GM18519 (cell line): ENCODE data around the gene CNTN5.

Experiments
- ATAC-seq: cut with Tn5 transposase; IDR thresholded peaks from one replicate; pipeline ENCODE4 v1.9.1; 2021; ENCODE audit warnings: mild to moderate bottlenecking, moderate library complexity; ENCODE audit not compliant: unreplicated experiment, low FRiP score

CNTN5 gene

GRCh38 chr11:100151944-100152343, 1131.2 kb downstream of the CNTN5 start:
- no peak for ATAC-seq

DNA sequence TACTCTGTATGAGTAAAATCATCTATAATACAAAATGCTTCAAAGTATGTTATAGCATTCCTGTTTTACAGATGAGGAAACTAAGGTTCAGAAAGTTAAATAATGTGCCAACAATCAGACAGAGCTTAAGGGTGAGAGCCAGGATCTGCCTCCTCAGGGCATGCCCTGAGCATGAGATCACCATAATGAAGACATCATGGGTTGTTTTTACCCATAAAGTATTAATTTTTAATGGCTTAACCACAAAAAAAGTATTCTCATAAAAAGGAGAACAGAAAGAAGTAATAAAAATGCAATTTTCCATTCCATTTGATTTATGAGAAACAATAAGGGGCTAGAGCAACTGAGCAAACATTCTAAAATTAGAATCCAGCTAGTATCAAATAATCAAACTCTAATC, 1132.0 kb downstream of the CNTN5 start:
- ATAC-seq, result no peak

DNA sequence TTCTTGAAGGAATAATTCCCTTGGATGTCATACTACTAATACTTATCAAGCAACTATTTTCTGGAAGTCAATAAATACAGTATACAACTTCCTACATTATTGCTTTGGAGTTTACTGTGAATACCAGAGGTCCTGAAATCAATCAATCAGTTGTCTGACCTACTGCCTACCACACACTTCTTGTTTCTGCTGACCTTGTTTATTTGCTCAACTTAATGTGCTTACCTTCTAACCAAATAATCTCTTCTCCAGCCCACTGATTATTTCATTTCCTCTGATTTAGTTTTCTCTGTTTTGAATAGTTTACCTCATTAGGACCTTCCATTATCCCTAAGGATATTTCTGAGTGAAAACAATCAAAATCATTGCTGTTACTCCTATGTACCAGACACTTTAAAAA, 1142.7 kb downstream of the CNTN5 start:
- no peak for ATAC-seq

DNA sequence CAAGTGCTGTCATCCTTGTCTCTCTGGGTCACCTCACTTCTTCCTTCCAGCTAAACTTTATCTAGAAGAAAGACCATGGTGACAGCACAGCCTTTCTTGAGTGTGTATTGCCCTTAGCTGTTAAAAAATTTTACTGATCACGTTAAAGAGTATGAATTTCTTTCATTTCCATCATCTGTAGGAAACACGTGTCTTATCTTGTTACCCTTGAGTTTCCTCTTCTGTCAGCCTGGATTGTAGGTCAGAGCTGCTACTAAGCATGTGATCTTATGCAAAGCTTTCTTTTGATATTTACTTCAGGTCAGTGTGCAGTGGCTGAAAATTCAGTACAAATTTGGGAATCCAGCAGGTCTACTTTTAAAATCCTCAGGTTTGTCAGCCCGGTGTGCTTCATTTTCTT, 1154.1 kb downstream of the CNTN5 start:
- ATAC-seq, result no peak

DNA sequence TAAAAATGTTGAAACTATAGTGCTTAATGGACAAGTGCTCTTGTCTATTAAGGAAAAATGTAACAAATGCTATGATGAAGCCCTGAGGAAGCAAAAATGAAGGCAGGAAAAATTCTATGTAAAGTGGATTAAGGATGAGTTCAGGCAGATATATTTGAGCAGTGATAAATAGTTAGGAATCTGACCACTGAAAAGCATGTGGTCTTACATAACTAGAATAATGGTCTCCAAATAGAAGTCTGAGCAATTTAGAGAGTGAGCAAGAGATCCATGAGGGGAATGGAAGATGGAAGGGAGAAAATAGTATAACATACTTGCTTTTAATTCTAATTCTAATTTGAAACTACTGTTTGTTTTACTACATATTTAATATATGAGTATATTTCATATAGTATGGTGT, 1155.7 kb downstream of the CNTN5 start:
- ATAC-seq, result no peak

DNA sequence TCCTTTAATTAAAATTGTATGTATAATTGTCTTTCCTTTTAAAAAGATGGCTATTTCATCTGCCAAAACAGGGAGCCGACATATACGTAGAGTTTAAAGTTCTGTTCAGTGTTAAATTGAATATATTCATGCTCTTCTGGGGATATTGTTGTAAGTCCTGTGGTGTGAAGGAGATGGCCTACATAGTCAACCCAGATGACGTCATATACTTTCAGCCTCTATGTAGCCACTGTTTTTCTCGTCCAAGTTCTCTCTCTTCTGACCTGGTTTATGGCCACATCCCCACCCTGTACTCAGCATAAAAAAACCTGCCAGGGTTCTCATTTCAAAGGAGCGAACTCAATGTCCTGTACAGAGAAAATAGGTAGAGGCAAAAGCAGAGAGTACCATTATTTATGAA, 1156.9 kb downstream of the CNTN5 start:
- no peak for ATAC-seq

- no peak for ATAC-seq
Measured at GRCh38 chr11:100182350-100182749, 1161.6 kb downstream of the CNTN5 start.

GRCh38 chr11:100182927-100183326, 1162.2 kb downstream of the CNTN5 start:
- no peak for ATAC-seq

DNA sequence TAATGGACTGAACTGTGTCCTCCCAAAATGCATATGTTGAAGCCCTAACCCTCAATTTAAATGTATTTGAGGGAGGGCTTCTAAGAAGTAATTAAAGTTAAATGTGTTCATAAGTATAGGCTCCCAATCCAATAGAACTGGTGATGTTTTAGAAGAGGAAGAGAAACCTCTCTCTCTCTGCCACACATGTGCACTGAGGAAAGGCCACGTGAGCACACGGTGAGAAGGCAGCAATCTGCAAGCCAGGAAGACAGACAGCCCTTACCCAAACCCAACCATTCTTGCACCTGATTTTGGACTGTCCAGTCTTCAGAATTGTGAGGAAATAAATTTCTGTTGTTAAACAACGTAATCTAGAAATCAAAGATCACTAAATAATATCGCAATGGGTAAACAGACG, 1164.8 kb downstream of the CNTN5 start:
- ATAC-seq, result no peak

DNA sequence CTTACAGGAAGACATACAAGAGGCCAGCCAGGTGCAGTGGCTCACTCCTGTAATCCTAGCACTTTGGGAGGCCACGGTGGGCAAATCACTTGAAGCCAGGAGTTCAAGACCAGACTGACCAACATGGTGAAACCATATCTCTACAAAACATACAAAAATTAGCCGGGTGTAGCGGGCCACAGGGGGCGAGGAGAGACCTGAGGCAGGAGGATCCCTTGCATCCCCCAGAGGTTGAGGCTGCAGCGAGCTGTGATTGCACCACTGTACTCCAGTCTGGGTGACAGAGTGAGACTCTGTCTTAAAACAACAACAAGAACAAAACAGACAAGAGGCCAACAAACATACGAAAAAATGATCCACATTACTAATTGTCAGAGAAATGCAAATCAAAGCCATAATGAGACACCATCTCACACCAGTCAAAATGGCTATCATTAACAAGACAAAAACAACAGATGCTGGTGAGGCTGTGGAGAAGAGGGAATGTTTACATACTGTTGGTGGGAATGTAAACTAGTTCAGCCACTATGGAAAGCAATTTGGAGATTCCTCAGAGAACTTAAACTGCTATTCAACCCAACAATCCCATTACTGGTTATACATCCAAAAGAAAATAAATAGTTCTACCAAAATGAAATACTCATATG, 1167.5 kb downstream of the CNTN5 start:
- no peak for ATAC-seq

DNA sequence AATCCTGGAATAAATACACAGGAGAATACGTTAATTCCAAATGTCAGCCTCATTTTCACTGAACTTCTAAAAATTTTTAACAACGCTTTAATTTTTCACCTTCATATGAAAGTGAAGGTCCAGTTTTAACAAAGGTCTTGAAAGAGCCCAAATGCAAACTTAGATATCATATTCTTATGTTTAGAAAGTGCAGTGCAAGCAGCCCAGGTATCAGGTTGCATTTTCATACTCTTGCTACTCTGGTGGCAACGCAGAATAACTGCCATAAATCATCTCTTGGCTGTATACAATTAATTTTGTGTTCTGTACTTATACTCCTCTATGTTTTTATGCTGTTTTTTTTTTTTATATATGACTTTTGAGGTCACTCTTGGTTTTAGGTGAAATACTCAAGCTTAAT, 1169.6 kb downstream of the CNTN5 start:
- no peak for ATAC-seq

- ATAC-seq, result no peak
Measured at GRCh38 chr11:100192181-100192580, 1171.4 kb downstream of the CNTN5 start.

DNA sequence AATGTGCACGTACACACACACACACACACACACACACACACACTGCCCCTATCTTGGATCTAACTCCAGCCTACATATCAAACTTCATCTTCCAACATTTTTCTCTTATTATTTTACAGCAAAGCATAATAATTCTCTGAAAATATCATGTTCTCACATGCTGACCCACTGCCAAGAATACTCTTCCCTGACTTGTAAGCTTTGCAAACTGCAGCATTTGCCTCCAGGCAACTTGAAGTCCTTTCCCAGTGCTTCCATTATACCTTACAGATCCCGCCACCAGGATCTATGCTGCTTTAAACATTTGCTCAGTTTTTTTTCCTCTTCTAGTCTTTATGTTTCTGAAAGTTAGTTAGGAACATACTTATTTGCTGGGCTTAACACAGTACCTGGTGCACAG, 1183.0 kb downstream of the CNTN5 start:
- ATAC-seq, result no peak

GRCh38 chr11:100205926-100206325, 1185.2 kb downstream of the CNTN5 start:
- ATAC-seq, result no peak

- no peak for ATAC-seq
Measured at GRCh38 chr11:100208207-100208606, 1187.5 kb downstream of the CNTN5 start.

DNA sequence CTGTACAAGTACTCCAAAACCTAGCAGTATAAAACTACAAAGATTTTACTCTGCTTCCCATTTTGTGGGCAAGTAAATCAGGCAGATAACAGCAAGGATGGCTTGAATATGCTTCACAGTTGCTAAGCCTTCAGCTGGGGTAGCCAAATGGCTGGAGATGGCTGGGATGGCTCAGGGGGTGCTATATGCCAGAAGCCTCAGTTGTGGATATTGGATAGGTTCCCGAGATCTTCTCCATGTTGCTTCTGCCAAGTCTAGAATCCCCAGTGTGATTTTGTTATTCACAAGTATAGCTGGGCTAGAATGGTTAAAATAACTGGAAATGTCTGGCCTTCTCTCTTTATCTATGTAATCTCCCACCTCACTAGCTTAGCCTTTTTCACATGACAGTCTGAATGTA, 1194.0 kb downstream of the CNTN5 start:
- no peak for ATAC-seq

GRCh38 chr11:100220801-100221200, 1200.1 kb downstream of the CNTN5 start:
- no peak for ATAC-seq

DNA sequence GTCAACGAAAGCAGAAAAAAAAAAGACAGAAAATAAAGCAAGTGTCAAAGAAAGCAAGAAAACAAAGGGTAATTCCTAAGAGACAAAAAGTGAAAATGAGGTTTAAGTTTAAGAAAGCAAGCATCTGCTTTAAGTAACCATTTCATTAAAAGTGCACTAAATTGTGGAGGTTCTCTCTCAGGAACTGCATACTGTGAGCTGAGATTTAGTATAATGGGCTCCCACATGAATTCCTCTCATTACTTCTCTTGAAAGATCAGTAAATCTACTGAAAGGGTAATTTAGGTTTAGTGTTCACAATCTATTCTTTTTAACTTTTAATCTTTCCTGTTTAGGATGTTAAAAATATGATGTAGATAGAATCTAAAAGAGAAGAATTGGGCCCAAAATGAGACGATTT, 1201.0 kb downstream of the CNTN5 start:
- no peak for ATAC-seq

DNA sequence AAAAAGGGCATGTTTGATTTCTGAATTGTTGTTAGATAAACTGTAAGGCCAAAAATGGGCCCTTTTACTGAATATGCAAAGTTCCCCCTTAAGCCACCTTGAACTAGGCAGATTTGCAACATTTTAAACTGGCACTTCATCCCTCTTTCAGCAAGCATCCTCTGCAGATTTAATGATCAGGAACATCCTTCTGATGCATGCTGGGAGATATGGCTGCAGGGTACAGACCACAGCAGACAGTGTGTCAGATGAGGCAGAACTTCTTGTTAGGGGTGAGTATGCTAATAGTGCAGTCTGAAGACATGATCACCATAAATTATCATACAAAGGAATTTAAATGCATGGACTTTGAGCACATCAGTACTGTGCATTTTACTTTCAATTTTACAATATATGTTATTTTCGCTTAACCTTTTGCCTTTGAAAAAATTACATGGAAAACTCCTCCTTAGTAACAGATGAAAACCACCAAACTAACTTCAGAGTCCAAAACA, 1203.8 kb downstream of the CNTN5 start:
- ATAC-seq, result no peak

DNA sequence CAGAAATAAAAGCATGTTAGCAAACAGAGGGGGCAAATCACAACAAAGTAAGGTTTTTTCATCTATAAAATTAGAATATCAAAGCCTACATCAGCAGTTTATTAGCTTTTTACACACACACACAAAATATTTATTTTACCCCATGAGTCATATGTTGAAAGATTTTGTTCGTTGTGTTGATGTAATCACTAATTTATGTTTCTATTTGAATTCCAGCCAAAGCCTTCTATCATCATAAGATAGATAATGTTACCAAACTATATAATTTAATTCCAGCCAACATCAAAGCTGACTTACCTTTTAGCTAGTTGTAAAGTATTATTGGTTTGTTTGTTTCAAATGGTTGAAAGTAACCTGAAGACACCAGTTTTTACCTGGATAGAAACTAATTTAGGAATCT, 1208.3 kb downstream of the CNTN5 start:
- no peak for ATAC-seq

DNA sequence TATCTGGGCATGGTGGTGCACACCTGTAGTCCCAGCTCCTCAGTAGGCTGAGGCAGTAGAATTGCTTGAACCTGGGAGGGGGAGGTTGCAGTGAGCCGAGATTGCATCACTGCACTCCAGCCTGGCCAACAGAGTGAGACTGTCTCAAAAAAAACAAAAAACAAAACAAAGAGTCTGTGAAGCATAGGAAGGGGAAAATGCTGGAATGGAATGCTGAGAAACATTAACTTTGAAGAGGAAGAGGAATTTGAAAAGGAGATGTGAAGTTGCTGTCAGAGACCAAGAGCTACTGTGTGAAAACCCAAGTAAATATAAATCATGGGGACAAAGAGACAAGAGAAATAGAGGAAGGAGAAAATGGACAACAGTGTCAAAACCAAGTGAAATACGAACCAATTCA, 1211.3 kb downstream of the CNTN5 start:
- ATAC-seq, result no peak

DNA sequence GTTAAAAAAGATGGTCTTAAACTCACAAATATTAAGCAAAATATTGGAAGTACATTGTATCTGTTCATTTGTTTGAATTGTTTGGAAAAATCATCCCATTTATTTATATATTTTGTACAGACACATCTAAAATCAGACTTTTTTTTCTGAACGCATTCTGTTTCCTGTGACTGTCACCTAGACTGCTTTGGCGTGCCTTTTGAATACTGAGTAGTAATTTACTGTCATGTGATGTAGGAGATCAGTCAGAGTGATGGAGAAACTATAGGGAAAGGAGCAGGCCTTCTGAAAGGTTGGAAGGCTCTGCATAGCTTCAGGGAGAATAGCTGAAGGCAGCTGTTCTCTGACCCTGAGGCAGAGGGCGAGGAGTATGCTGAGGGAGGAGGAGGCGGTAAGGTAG, 1214.3 kb downstream of the CNTN5 start:
- no peak for ATAC-seq

DNA sequence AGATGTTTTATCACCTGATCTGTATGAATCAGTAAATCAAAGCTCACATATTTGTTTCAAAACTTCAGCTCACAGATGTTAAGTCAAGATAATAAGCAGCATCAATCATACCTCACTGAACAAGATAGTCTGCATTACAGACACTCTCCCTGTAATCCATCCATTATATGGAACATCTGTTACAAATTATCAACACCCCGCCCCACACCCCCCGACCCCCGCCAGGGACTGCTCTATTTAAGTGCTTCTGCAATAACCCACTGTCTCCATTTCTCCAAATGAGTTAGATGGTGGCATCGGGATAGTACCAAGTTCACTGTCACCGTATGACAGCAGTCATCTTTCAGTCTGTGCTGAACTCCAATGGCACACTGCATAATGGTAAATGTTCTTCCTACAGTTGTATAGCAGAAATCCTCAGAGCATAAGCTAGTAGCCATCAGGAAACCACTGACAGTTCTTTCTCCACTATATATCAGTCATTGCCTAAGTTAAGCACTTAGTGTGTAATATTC, 1219.3 kb downstream of the CNTN5 start:
- ATAC-seq, result no peak
